ENCODE measurements around the gene TLK2. TPM values are rescaled to one million over a fixed set of nuclear protein-coding genes. Genes with fewer than 3 reads are reported as not detected.

Gene TLK2
- total RNA-seq, 1 experiment from 2014 or later = 54.6 TPM

GRCh38 chr17:62597920-62598319, 119.3 kb downstream of the TLK2 start:
- TF ChIP-seq CTCF (IDR thresholded peaks at IDR 0.05) (no peak), TCF7L2 (IDR thresholded peaks at IDR 0.05; ENCODE audit: low read depth, low read length) (no peak), POLR2AphosphoS5 (IDR thresholded peaks at IDR 0.05; ENCODE audit: low read depth, low read length) (no peak), REST (IDR thresholded peaks at IDR 0.05; ENCODE audit: insufficient read depth in 1 of 2, low read depth in 2 of 2, low read length in 1 of 2) (no peak), SIN3A (IDR thresholded peaks at IDR 0.05; ENCODE audit: borderline replicate concordance, insufficient read depth, low read depth, low read length) (no peak)
- Histone ChIP-seq H3K27me3 (ENCODE audit: control insufficient read depth, insufficient read depth, low read length) (no peaks in the 10 kb centered on the region), H3K27ac (ENCODE audit: low read length) (no peak overlapping the region), H3K36me3 (ENCODE audit: control insufficient read depth, insufficient read depth, low read length) (peaks cover 3% of the 10 kb centered on the region; the same call in 1 of the 2 replicates), H3K9me3 (ENCODE audit: control insufficient read depth, insufficient read depth, low read depth, low read length) (no peaks in the 10 kb centered on the region), H3K4me1 (ENCODE audit: control insufficient read depth, insufficient read depth, low read length) (no peaks in the 10 kb centered on the region), H3K4me3 (ENCODE audit: low read depth in 2 of 2, low read length in 2 of 2) (no peak overlapping the region)
- in situ Hi-C loops (cut with HindIII; ENCODE audit: low pct_unique_long_range_greater_than_20kb, low sequenced_read_pairs) = no loop called here
- ChIA-PET CTCF (no interaction called here), POLR2A (no interaction called here)
- BruUV-seq (replicated peaks) = no TSS peak
- DNase-seq (ENCODE audit: low read depth, low spot score) (no peak), ATAC-seq (no peak)
- intact Hi-C loops (cut with micrococcal nuclease; ENCODE audit: unreplicated experiment) = no loop called here

GRCh38 chr17:62599964-62600657, 121.5 kb downstream of the TLK2 start:
- H3K36me3 ChIP-seq (ENCODE audit: control insufficient read depth, insufficient read depth, low read length) = peaks cover 3% of the 10 kb centered on the region; the same call in 1 of the 2 replicates
- no peaks in the 10 kb centered on the region for H3K9me3 ChIP-seq (ENCODE audit: control insufficient read depth, insufficient read depth, low read depth, low read length)
- H3K27me3 ChIP-seq (ENCODE audit: control insufficient read depth, insufficient read depth, low read length) = no peaks in the 10 kb centered on the region
- in situ Hi-C loops (cut with HindIII; ENCODE audit: low pct_unique_long_range_greater_than_20kb, low sequenced_read_pairs) (no loop called here), intact Hi-C loops (cut with micrococcal nuclease; ENCODE audit: unreplicated experiment) (no loop called here)
- BruUV-seq (replicated peaks) = TSS peak; percentile 8
- no peak for TF ChIP-seq REST (IDR thresholded peaks at IDR 0.05; ENCODE audit: insufficient read depth in 1 of 2, low read depth in 2 of 2, low read length in 1 of 2)
- TF ChIP-seq POLR2AphosphoS5 (IDR thresholded peaks at IDR 0.05; ENCODE audit: low read depth, low read length) = no peak
- no peak for TF ChIP-seq CTCF (IDR thresholded peaks at IDR 0.05)
- no peak for TF ChIP-seq TCF7L2 (IDR thresholded peaks at IDR 0.05; ENCODE audit: low read depth, low read length)
- TF ChIP-seq SIN3A (IDR thresholded peaks at IDR 0.05; ENCODE audit: borderline replicate concordance, insufficient read depth, low read depth, low read length) = no peak
- H3K4me3 ChIP-seq (ENCODE audit: low read depth in 2 of 2, low read length in 2 of 2) = no peak overlapping the region
- H3K27ac ChIP-seq (ENCODE audit: low read length) = no peak overlapping the region
- ChIA-PET CTCF (no interaction called here), POLR2A (no interaction called here)
- DNase-seq (ENCODE audit: low read depth, low spot score) = no peak
- no peaks in the 10 kb centered on the region for H3K4me1 ChIP-seq (ENCODE audit: control insufficient read depth, insufficient read depth, low read length)
- no peak for ATAC-seq

All from Panc1 (cell line).